Activated CD4-positive, alpha-beta T cell treated with anti-CD3 and anti-CD28 coated beads for 24 hours (primary cell): ENCODE data around the gene SEC11A.
"Not testable (repeated sequence)": the region's sequence is repeated elsewhere in the genome, so short reads cannot be mapped to it uniquely, and the experiment has no call there.

Experiments
- DNase-seq, 2 donors: peaks; one replicate each; pipeline ENCODE4 v3.0.0-alpha.2; 2020; ENCODE audit warnings: low read depth in 2 of 2

Gene SEC11A

DNA sequence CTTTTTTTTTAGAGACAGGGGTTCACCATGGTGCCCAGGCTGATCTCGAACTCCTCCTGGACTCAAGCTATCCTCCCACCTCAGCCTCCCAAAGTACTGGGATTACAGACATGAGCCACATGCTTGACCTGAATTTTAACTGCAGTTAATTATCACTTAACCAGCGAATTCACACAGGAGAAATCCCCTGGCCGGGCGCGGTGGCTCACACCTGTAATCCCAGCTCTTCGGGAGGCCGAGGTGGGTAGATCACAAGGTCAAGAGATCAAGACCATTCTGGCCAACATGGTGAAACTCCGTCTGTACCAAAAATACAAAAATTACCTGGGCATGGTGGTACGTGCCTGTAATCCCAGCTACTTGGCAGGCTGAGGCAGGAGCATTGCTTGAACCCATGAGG is 74.1 kb downstream of the SEC11A start:
- not testable (repeated sequence) for DNase-seq

DNA sequence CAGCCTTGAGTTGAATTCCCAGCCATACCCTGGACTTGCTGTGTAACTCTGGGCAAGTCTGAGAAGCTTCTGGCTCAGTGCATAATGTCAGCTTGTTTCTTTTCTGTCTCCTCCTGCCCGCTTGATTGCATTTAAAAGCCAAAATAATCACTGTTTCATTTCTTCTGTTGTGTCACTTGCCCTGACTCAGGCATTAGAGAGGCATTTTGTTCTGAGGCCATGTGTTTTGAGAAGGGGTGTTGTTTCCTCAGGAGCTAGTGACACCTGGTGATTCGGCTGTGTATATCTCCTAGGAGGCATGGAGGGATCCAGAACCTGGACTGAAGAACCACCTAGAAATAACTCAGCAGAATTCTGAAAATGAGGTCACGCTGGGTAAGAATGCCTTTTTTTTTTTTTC is 77.8 kb downstream of the SEC11A start:
- DNase-seq = no peak

DNA sequence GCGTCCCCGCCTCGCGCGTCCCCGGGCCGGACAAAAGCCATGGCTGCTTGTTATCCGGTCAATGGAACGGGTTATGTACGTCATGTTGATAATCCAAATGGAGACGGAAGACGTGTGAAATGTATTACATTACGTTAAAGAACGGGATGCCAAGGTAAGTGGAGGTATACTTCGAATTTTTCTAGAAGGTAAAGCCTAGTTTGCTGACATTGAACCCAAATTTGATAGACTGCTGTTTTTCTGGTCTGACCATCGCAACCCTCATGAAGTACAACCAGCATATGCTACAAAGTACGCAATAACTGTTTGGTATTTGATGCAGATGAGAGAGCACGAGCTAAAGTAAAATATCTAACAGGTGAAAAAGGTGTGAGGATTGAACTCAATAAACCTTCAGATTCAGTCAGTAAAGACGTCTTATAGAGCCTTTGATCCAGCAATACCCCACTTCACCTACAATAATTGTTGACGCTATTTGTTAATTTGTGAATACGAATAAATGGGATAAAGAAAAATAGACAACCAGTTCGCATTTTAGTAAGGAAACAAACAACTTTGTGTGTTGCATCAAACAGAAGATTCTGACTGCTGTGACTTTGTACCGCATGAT is 81.6 kb downstream of the SEC11A start:
- no peak for DNase-seq

DNA sequence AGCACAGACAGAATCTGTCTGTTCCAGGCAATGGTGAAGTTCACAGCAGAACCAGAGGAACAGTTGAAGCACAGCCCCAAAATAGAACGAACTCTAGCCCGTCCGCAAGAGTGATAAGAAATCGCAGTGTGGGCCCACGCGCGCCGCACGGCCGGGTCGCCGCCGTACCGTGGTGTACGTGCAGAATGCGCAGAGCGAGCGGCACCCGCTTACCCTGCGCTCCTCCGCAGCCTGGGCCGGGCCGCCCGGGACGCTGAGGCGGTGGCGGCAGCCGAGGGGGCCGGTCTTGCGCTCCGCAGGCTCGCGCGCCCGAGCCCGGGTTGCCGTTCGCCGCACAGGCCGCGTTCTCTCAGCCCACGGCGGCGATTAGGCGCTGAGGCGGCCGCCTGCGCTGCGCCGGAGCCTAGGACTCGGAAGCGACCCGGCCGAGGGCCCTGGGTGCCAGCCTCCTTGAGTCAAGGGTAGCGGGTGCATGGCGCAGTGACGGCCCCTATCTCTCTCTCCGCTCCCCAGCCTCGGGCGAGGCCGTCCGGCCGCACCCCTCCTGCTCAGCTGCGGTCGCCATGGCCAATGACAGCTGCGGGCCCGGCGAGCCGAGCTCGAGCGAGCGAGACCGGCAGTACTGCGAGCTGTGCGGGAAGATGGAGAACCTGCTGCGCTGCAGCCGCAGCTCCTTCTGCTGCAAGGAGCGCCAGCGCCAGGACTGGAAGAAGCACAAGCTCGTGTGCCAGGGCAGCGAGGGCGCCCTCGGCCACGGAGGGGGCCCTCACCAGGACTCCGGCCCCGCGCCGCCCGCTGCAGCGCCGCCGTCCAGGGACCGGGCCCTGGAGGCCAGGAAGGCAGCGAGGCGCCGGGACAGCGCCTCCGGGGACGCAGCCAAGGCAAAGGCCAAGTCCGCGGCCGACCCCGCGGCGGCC is 82.4 kb downstream of the SEC11A start:
- peak; percentile 45 to 57 for DNase-seq

DNA sequence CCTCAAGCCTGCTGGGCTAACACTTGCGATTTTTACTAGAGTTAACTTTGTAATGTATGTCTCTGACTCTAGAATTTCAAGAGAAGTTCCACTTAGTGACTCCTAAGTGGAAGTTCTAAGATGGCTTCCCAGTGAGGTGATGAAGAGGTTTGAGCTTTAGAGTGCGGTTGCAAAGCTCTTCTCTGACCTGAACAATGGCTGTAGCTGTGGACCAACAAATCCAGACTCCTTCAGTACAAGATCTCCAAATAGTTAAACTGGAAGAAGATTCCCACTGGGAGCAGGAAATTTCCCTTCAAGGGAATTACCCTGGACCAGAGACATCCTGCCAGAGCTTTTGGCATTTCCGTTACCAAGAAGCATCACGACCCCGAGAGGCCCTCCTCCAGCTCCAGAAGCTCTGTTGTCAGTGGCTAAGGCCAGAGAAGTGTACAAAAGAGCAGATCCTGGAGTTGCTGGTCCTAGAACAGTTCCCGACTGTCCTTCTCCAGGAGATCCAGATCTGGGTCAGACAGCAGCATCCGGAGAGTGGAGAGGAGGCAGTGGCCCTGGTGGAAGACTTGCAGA is 84.2 kb downstream of the SEC11A start:
- no peak for DNase-seq

DNA sequence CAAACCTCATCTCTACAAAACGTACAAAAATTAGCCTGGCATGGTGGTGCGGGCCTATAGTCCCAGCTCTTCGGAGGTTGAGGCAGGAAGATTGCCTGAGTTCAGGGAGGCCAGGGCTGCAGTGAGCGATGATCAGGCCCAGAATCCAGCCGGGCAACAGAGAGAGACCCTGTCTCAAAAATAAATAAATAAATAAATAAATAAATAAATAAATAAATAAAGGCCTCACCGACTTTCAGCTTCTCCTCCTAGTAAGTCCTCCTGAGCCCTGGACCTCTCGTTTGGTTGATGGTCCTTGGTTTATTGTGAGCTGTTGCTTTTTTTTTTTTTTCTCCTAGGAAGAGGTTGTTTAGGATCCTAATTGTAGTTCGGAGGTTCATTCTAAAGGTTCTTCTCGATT is 86.9 kb downstream of the SEC11A start:
- DNase-seq = no peak

DNA sequence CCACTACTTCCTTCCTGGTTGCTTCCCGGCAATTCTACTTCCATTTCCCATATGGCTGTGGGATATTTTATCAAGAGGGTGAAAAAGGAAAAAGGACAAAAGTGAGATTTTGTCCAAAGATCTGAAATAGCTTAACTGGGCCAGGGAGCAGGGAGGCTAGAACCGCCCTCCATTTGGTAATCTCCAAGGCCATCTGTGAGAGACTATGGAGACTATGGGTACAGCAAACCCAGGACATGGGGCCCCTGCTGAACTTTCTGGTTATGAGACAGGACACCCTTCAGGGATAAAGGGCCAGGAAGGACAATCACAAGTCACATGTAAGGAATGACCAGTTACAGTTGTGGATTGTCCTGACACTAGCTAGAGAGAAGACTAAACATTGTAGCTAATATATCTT is 90.8 kb downstream of the SEC11A start:
- no peak for DNase-seq

DNA sequence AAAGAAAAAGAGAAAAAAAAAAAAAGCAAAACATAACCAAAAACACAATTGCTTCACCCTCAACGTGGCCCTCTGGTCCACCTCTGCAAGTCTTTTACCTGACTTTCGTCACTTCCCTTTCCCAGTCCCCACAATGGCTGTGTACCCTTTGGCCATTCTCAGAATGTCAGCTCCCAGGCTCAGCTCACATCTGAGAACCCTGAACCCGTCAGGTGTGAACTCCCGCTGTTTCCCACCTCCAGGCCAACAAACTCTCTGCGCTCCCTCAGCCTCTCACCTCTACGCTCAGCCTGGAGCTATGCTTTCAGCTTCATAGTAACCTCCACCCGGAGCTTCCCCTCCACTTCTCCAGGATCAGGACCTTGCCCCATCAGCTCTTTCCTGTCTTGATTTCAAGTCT is 91.6 kb downstream of the SEC11A start:
- DNase-seq = no peak

DNA sequence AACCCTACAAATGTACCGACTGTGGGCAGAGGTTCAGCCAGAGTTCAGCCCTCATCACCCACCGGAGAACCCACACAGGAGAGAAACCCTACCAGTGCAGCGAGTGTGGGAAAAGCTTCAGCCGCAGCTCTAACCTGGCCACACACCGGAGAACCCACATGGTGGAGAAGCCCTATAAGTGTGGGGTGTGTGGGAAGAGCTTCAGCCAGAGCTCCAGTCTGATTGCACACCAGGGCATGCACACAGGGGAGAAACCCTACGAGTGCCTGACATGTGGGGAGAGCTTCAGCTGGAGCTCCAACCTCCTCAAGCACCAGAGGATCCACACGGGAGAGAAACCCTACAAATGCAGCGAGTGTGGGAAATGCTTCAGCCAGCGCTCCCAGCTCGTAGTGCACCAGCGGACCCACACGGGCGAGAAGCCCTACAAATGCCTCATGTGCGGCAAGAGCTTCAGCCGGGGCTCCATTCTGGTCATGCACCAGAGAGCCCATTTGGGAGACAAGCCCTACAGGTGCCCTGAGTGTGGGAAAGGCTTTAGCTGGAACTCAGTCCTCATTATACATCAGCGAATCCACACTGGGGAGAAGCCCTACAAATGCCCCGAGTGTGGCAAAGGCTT is 94.5 kb downstream of the SEC11A start:
- no peak for DNase-seq

DNA sequence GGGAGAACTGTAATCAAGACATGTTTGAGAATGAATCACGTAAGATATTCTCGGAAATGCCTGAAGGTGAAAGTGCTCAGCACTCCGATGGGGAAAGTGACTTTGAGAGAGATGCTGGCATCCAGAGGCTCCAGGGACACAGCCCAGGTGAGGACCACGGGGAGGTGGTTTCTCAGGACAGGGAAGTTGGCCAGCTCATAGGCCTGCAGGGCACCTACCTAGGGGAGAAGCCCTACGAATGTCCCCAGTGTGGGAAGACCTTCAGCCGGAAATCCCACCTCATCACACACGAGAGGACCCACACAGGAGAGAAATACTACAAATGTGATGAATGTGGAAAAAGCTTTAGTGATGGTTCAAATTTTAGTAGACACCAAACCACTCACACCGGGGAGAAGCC is 95.3 kb downstream of the SEC11A start:
- no peak for DNase-seq
